Loucy (cell line): ENCODE measurements around the gene WDHD1.
"Not testable (repeated sequence)": the region's sequence is repeated elsewhere in the genome, so short reads cannot be mapped to it uniquely, and the experiment has no call there.

ENCODE experiments used
- H2AFZ ChIP-seq: fragments of 200-600 bp; sonication (generic); 2 replicates; pipeline ENCODE4 v1.6.0; 2016; ENCODE audit warnings: antibody characterized with exemption, mild to moderate bottlenecking, low read length, moderate library complexity
- H3F3A ChIP-seq: fragments of 200-600 bp; 2 replicates; pipeline ENCODE4 v1.6.0; 2016; ENCODE audit warnings: antibody characterized with exemption, low read depth, mild to moderate bottlenecking
- H3K27me3 ChIP-seq: fragments of 200-600 bp; sonication (generic); 2 replicates; pipeline ENCODE4 v1.6.1; 2014; ENCODE audit warnings: low read length, mild to moderate bottlenecking; ENCODE audit not compliant: insufficient read depth, poor library complexity, severe bottlenecking
- H3K36me3 ChIP-seq: fragments of 200-600 bp; sonication (generic); 2 replicates; pipeline ENCODE4 v1.6.1; 2016; ENCODE audit warnings: low read length; ENCODE audit not compliant: insufficient read depth
- H3K4me1 ChIP-seq: fragments of 200-600 bp; sonication (generic); 2 replicates; pipeline ENCODE4 v1.5.1; 2014; ENCODE audit warnings: low read length, mild to moderate bottlenecking; ENCODE audit not compliant: insufficient read depth, poor library complexity, severe bottlenecking
- H3K4me2 ChIP-seq: fragments of 200-600 bp; sonication (generic); 2 replicates; pipeline ENCODE4 v1.6.0; 2014; ENCODE audit warnings: antibody characterized with exemption, low read length, low read depth, mild to moderate bottlenecking; ENCODE audit not compliant: poor library complexity, severe bottlenecking
- H3K4me3 ChIP-seq: fragments of 200-600 bp; sonication (generic); 2 replicates; pipeline ENCODE4 v1.5.1; 2014; ENCODE audit warnings: low read length, mild to moderate bottlenecking, mixed read lengths; ENCODE audit not compliant: poor library complexity, severe bottlenecking
- H3K79me2 ChIP-seq: fragments of 200-600 bp; sonication (generic); 2 replicates; pipeline ENCODE4 v1.6.1; 2014; ENCODE audit warnings: low read length; ENCODE audit not compliant: insufficient read depth
- H3K9ac ChIP-seq: fragments of 200-600 bp; sonication (generic); 2 replicates; pipeline ENCODE4 v1.6.0; 2014; ENCODE audit warnings: mild to moderate bottlenecking, low read depth, low read length, moderate library complexity; ENCODE audit not compliant: poor library complexity, severe bottlenecking
- H3K9me2 ChIP-seq: fragments of 200-600 bp; sonication (generic); replicated peaks from 2 replicates; pipeline ENCODE4 v1.6.1; 2016; ENCODE audit warnings: low read depth, low read length, mixed read lengths
- H3K9me3 ChIP-seq: fragments of 200-600 bp; sonication (generic); 2 replicates; pipeline ENCODE4 v1.6.1; 2014; ENCODE audit warnings: mild to moderate bottlenecking, antibody characterized with exemption, low read length, low read depth; ENCODE audit not compliant: insufficient read depth
- H4K20me1 ChIP-seq: fragments of 200-600 bp; sonication (generic); 2 replicates; pipeline ENCODE4 v1.6.0; 2014; ENCODE audit warnings: antibody characterized with exemption, low read length, mild to moderate bottlenecking; ENCODE audit not compliant: insufficient read depth, poor library complexity, severe bottlenecking
- EZH2phosphoT487 ChIP-seq: fragments of 200-600 bp; IDR thresholded peaks from 2 replicates; pipeline ENCODE4 v1.6.1; 2018; ENCODE audit warnings: antibody characterized with exemption, mild to moderate bottlenecking, moderate library complexity, borderline replicate concordance
- TF ChIP-seq, protein P1 (sequence below): fragments of 200-600 bp; sonication (generic); conservative IDR thresholded peaks from 2 replicates; pipeline ENCODE4 v1.5.1; 2014; ENCODE audit warnings: mild to moderate bottlenecking, antibody characterized with exemption, low read length

Gene WDHD1

DNA sequence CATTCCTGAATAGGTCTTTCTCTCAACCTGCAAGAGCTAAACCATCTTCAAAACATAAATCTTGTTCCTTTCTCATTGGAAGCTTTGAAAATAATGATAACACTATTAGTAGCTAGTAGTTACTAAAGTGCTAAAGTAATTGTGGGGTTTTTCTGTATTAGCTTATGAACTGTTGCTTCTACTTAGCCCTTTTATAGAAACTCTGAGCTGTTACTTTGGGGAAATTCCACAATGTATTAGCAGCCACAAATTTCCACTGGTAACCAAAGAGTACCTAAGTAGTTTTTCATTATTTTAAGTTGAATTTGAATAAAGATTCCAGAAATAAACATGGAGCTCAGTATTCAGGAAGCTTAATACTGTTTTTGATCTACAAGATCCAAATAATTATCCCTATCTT, 18.2 kb upstream of the WDHD1 start:
- Histone ChIP-seq H3K4me2 (no peak overlapping the region), H3K79me2 (peaks cover 18% of the 10 kb centered on the region), H4K20me1 (peaks cover 2% of the 10 kb centered on the region), H3K27me3 (no peaks in the 10 kb centered on the region), H3K9me2 (no peaks in the 10 kb centered on the region), H3F3A (peaks cover 4% of the 10 kb centered on the region; the same call in 1 of the 2 replicates), H3K9me3 (no peaks in the 10 kb centered on the region), H3K9ac (no peak overlapping the region), H2AFZ (no peak overlapping the region), H3K36me3 (peaks cover 20% of the 10 kb centered on the region), H3K4me3 (no peak overlapping the region), H3K4me1 (no peaks in the 10 kb centered on the region)
- no peak for TF ChIP-seq EZH2phosphoT487
- TF ChIP-seq, protein P1, sequence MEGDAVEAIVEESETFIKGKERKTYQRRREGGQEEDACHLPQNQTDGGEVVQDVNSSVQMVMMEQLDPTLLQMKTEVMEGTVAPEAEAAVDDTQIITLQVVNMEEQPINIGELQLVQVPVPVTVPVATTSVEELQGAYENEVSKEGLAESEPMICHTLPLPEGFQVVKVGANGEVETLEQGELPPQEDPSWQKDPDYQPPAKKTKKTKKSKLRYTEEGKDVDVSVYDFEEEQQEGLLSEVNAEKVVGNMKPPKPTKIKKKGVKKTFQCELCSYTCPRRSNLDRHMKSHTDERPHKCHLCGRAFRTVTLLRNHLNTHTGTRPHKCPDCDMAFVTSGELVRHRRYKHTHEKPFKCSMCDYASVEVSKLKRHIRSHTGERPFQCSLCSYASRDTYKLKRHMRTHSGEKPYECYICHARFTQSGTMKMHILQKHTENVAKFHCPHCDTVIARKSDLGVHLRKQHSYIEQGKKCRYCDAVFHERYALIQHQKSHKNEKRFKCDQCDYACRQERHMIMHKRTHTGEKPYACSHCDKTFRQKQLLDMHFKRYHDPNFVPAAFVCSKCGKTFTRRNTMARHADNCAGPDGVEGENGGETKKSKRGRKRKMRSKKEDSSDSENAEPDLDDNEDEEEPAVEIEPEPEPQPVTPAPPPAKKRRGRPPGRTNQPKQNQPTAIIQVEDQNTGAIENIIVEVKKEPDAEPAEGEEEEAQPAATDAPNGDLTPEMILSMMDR: no peak

DNA sequence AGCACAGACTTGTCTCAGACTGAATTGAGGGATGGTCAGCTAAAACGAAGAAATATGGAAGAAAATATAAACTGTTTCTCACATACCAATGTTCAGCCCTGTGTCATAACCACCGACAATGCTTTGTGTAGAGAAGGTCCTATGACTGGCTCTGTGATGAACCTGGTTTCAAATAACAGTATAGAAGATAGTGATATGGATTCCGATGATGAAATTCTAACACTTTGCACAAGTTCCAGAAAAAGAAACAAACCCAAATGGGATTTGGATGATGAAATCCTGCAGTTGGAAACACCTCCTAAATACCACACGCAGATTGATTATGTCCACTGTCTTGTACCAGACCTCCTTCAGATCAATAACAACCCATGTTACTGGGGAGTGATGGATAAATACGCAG, 16.6 kb upstream of the WDHD1 start:
- Histone ChIP-seq H3K79me2 (peaks cover 33% of the 10 kb centered on the region), H3K4me2 (no peak overlapping the region), H3K9me3 (no peaks in the 10 kb centered on the region), H3K9ac (no peak overlapping the region), H3K9me2 (no peaks in the 10 kb centered on the region), H3K4me1 (no peaks in the 10 kb centered on the region), H4K20me1 (peaks cover 5% of the 10 kb centered on the region), H3F3A (no peaks in the 10 kb centered on the region), H3K36me3 (peaks cover 20% of the 10 kb centered on the region), H2AFZ (no peak overlapping the region), H3K27me3 (no peaks in the 10 kb centered on the region), H3K4me3 (no peak overlapping the region)
- TF ChIP-seq EZH2phosphoT487: no peak
- TF ChIP-seq, protein P1: no peak

DNA sequence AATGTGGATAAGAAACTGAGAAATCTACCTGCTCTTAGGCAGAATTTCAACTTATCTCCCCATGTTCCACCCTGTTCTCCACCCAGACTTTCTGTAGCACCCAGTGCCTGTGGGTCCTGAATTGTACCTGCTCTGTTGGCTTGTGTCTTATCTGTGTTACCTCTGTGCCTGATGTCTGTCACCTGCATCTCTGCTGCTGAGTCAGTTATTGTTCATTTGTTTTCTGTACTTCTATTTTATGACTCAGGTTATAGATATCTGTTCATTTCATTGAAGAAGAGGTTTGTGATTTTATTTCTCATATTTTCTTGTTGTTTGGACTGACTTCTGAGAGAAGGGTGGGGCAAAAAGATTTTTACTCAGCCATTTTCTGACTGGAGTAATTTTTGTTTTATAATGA, 11.8 kb upstream of the WDHD1 start:
- Histone ChIP-seq H3K4me3 (no peak overlapping the region), H3K36me3 (peaks cover 39% of the 10 kb centered on the region), H4K20me1 (peaks cover 20% of the 10 kb centered on the region), H3K9me3 (no peaks in the 10 kb centered on the region), H2AFZ (no peak overlapping the region), H3K27me3 (no peaks in the 10 kb centered on the region), H3K9me2 (no peaks in the 10 kb centered on the region), H3F3A (no peaks in the 10 kb centered on the region), H3K4me1 (no peaks in the 10 kb centered on the region), H3K4me2 (no peak overlapping the region), H3K79me2 (peaks cover 68% of the 10 kb centered on the region), H3K9ac (no peak overlapping the region)
- TF ChIP-seq, protein P1: no peak
- TF ChIP-seq EZH2phosphoT487: no peak

DNA sequence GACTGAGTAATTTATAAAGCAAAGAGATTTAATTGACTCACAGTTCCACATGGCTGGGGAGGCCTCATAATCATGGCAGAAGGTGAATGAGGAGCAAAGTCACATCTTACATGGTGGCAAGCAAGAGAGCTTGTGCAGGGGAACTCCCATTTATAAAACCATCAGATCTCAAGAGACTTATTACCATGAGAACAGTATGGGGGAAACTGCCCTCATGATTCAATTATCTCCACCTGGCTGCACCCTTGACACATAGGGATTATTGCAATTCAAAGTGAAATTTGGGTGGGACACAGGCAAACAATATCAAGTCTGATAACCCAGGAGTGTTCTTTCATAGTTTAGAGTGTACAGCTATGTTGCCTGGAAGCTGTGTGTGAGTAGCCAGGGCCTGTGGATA, 11.1 kb upstream of the WDHD1 start:
- Histone ChIP-seq H4K20me1 (peaks cover 20% of the 10 kb centered on the region), H3K36me3 (peaks cover 32% of the 10 kb centered on the region), H3K79me2 (peaks cover 73% of the 10 kb centered on the region)
- H3K9ac ChIP-seq, H2AFZ ChIP-seq, H3K9me3 ChIP-seq, H3K4me2 ChIP-seq, H3K9me2 ChIP-seq, H3K4me1 ChIP-seq, H3K4me3 ChIP-seq, H3K27me3 ChIP-seq, H3F3A ChIP-seq: not testable (repeated sequence)
